ENCODE results near the gene UBQLN1. TPM values are rescaled to one million over a fixed set of nuclear protein-coding genes. Genes with fewer than 3 reads are reported as not detected.
A peak's percentile ranks its signal among the peaks of the same experiment; 100 is the strongest.

The UBQLN1 gene
- total and polyA plus RNA-seq, 2 donors (not counting 3 experiments of a cell fraction or from before 2014, with no cell fraction given) = 66.1 to 110 TPM

DNA sequence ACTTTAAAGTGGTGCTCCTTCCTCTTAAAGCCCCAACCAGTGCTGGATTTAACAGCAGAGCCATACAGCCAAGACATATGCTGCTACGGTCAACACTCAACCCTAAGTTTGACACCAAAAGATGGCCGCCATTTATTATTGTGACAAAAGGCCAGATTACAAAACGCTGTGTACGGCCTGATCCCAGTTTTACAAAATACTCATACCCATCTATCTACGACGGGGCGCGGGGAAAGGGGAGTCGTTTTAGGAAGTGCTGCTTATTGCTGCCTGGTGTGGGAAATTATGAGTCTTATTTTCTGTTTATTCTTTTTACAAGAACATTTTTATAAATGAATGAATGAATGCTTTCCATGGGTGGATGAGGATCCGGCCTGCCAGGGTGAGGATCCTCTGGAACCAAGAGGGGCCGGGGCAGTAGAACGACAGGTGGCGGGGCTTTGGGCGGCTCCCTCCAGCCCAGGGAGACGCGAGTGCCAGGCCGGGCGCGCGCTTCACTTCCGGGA is 85.3 kb downstream of the UBQLN1 start:
- Histone ChIP-seq H3K79me2 (ENCODE audit: control insufficient read depth, insufficient read depth, low read length) (no peaks in the 10 kb centered on the region), H3K4me2 (ENCODE audit: insufficient read depth, low read length) (peak overlapping the region; percentile 79), H3K9me1 (replicated peaks; ENCODE audit: control insufficient read depth, extremely low read depth, insufficient read depth, low read length) (no peaks in the 10 kb centered on the region), H3K4me3 (replicated peaks in 1 of 3; ENCODE audit: insufficient read depth in 1 of 3, low read depth in 1 of 3, low read length in 3 of 3) (peak overlapping the region; percentile 71 to 83 (median 81)), H3K9ac (replicated peaks; ENCODE audit: extremely low read depth, insufficient read depth, low read length) (peak overlapping the region; percentile 89), H3K36me3 (ENCODE audit: control insufficient read depth in 2 of 2, extremely low read depth in 1 of 2, insufficient read depth in 2 of 2, low read length in 2 of 2) (no peaks in the 10 kb centered on the region), H3K4me1 (ENCODE audit: control insufficient read depth, extremely low read depth, insufficient read depth, low read length) (peaks cover 10% of the 10 kb centered on the region), H4K20me1 (replicated peaks; ENCODE audit: control insufficient read depth, extremely low read depth, insufficient read depth, low read length) (no peaks in the 10 kb centered on the region), H3K9me3 (replicated peaks; ENCODE audit: control insufficient read depth, insufficient read depth, low read length) (no peaks in the 10 kb centered on the region), H2AFZ (ENCODE audit: low read depth, low read length) (peak overlapping the region; percentile 61), H3K27ac (ENCODE audit: insufficient read depth, low read depth, low read length) (peak overlapping the region; percentile 68), H3K27me3 (ENCODE audit: control insufficient read depth in 2 of 2, insufficient read depth in 2 of 2, low read length in 2 of 2) (peaks cover 1 to 3% of the 10 kb centered on the region in 2 experiments)
- ChIA-PET CTCF (interaction anchor here (1.0 to 3.8 kb wide), 5 partner anchors 15 to 403 kb away, joined by 3 to 101 read pairs (median 4); no protein-coding TSS in a partner anchor), POLR2A (interaction anchor here (0.6 kb wide), 1 partner anchor 76 kb away, joined by 4 read pairs; no protein-coding TSS in a partner anchor)
- dilution Hi-C loops (cut with MboI; ENCODE audit: extremely low pct_ligation_motif_present, low sequenced_read_pairs) = no loop called here
- TF ChIP-seq, protein P1, sequence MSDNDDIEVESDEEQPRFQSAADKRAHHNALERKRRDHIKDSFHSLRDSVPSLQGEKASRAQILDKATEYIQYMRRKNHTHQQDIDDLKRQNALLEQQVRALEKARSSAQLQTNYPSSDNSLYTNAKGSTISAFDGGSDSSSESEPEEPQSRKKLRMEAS (IDR thresholded peaks at IDR 0.05; ENCODE audit: insufficient read depth, insufficient read length) = no peak
- TF ChIP-seq MYC (IDR thresholded peaks at IDR 0.05; ENCODE audit: low read depth, low read length) = no peak
- TF ChIP-seq POLR2A (IDR thresholded peaks at IDR 0.05; ENCODE audit: low read depth, low read length) = no peak
- TF ChIP-seq EZH2 (IDR thresholded peaks at IDR 0.05; ENCODE audit: borderline replicate concordance, low read depth, low read length, severe bottlenecking) = no peak
- no peak for TF ChIP-seq POLR2AphosphoS5 (IDR thresholded peaks at IDR 0.05; ENCODE audit: insufficient read depth, low read depth, low read length)
- TF ChIP-seq, protein P2, sequence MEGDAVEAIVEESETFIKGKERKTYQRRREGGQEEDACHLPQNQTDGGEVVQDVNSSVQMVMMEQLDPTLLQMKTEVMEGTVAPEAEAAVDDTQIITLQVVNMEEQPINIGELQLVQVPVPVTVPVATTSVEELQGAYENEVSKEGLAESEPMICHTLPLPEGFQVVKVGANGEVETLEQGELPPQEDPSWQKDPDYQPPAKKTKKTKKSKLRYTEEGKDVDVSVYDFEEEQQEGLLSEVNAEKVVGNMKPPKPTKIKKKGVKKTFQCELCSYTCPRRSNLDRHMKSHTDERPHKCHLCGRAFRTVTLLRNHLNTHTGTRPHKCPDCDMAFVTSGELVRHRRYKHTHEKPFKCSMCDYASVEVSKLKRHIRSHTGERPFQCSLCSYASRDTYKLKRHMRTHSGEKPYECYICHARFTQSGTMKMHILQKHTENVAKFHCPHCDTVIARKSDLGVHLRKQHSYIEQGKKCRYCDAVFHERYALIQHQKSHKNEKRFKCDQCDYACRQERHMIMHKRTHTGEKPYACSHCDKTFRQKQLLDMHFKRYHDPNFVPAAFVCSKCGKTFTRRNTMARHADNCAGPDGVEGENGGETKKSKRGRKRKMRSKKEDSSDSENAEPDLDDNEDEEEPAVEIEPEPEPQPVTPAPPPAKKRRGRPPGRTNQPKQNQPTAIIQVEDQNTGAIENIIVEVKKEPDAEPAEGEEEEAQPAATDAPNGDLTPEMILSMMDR (IDR thresholded peaks at IDR 0.05; ENCODE audit: extremely low read depth in 1 of 2, insufficient read depth in 1 of 2, low read depth in 1 of 2, low read length in 2 of 2) = no peak
- no peak for TF ChIP-seq JUN (IDR thresholded peaks at IDR 0.05; ENCODE audit: borderline replicate concordance, insufficient read depth, insufficient read length, low read depth)
- TF ChIP-seq FOS (IDR thresholded peaks at IDR 0.05; ENCODE audit: borderline replicate concordance, insufficient read depth, low read length) = no peak
- TF ChIP-seq GATA2 (IDR thresholded peaks at IDR 0.05; ENCODE audit: insufficient read depth, insufficient read length, low read depth, low read length) = no peak
- FAIRE-seq = no peak
- DNase-seq (ENCODE audit: low read depth, low spot score) = no peak
- intact Hi-C loops (cut with micrococcal nuclease) = loop anchor here (2.0 to 5.0 kb wide), 2 partner anchors 298 to 640 kb away; partner anchors contain the start of gene KIF27
- BruUV-seq (replicated peaks) = no TSS peak
